ENCODE measurements around the gene PDE4B.

PDE4B gene

GRCh38 chr1:66367369-66367768 lies 574.7 kb downstream of the PDE4B start:
- in situ Hi-C loops (cut with HindIII; ENCODE audit: low sequenced_read_pairs) = loop anchor here (5.0 kb wide), 2 partner anchors 70 to 90 kb away; no protein-coding TSS in a partner anchor

GRCh38 chr1:66368261-66368660 lies 575.6 kb downstream of the PDE4B start:
- in situ Hi-C loops (cut with HindIII; ENCODE audit: low sequenced_read_pairs) = loop anchor here (5.0 kb wide), 2 partner anchors 69 to 91 kb away; no protein-coding TSS in a partner anchor

GRCh38 chr1:66370462-66370971 lies 577.8 kb downstream of the PDE4B start:
- in situ Hi-C loops (cut with HindIII; ENCODE audit: low sequenced_read_pairs) = no loop called here

GRCh38 chr1:66371233-66372005 lies 578.7 kb downstream of the PDE4B start:
- in situ Hi-C loops (cut with HindIII; ENCODE audit: low sequenced_read_pairs) = no loop called here

- in situ Hi-C loops (cut with HindIII; ENCODE audit: low sequenced_read_pairs) = no loop called here
These were observed 579.9 kb downstream of the PDE4B start for GRCh38 chr1:66372522-66373101.

- in situ Hi-C loops (cut with HindIII; ENCODE audit: low sequenced_read_pairs) = no loop called here
These were observed 580.5 kb downstream of the PDE4B start for GRCh38 chr1:66373157-66373591.

- in situ Hi-C loops (cut with HindIII; ENCODE audit: low sequenced_read_pairs) = no loop called here
These were observed 581.5 kb downstream of the PDE4B start for GRCh38 chr1:66374148-66374547.

GRCh38 chr1:66374561-66375111 lies 581.9 kb downstream of the PDE4B start:
- in situ Hi-C loops (cut with HindIII; ENCODE audit: low sequenced_read_pairs) = no loop called here

GRCh38 chr1:66375125-66375524 lies 582.4 kb downstream of the PDE4B start:
- in situ Hi-C loops (cut with HindIII; ENCODE audit: low sequenced_read_pairs) = no loop called here

- in situ Hi-C loops (cut with HindIII; ENCODE audit: low sequenced_read_pairs) = no loop called here
These were observed 587.9 kb downstream of the PDE4B start for GRCh38 chr1:66380452-66381212.

- in situ Hi-C loops (cut with HindIII; ENCODE audit: low sequenced_read_pairs) = no loop called here
These were observed 589.1 kb downstream of the PDE4B start for GRCh38 chr1:66381621-66382275.

GRCh38 chr1:66383168-66383567 lies 590.5 kb downstream of the PDE4B start:
- in situ Hi-C loops (cut with HindIII; ENCODE audit: low sequenced_read_pairs) = no loop called here

- in situ Hi-C loops (cut with HindIII; ENCODE audit: low sequenced_read_pairs) = no loop called here
These were observed 590.9 kb downstream of the PDE4B start for GRCh38 chr1:66383611-66384010.

- in situ Hi-C loops (cut with HindIII; ENCODE audit: low sequenced_read_pairs) = no loop called here
These were observed 591.7 kb downstream of the PDE4B start for GRCh38 chr1:66384258-66384921.

- in situ Hi-C loops (cut with HindIII; ENCODE audit: low sequenced_read_pairs) = no loop called here
These were observed 594.0 kb downstream of the PDE4B start for GRCh38 chr1:66386712-66387111.

- in situ Hi-C loops (cut with HindIII; ENCODE audit: low sequenced_read_pairs) = no loop called here
These were observed 596.2 kb downstream of the PDE4B start for GRCh38 chr1:66388913-66389312.

GRCh38 chr1:66393586-66394287 lies 601.0 kb downstream of the PDE4B start:
- in situ Hi-C loops (cut with HindIII; ENCODE audit: low sequenced_read_pairs) = no loop called here

GRCh38 chr1:66394603-66395002 lies 601.9 kb downstream of the PDE4B start:
- in situ Hi-C loops (cut with HindIII; ENCODE audit: low sequenced_read_pairs) = no loop called here
